ENCODE measurements around the gene ATP5F1D. TPM values are rescaled to one million over a fixed set of nuclear protein-coding genes. Genes with fewer than 3 reads are reported as not detected.
A peak's percentile ranks its signal among the peaks of the same experiment; 100 is the strongest.

Gene ATP5F1D
- total and polyA plus RNA-seq, 2 of the 13 experiments (the other 11 are each of a cell fraction or from before 2014, with no cell fraction given) = 39.4 to 78.7 TPM

DNA sequence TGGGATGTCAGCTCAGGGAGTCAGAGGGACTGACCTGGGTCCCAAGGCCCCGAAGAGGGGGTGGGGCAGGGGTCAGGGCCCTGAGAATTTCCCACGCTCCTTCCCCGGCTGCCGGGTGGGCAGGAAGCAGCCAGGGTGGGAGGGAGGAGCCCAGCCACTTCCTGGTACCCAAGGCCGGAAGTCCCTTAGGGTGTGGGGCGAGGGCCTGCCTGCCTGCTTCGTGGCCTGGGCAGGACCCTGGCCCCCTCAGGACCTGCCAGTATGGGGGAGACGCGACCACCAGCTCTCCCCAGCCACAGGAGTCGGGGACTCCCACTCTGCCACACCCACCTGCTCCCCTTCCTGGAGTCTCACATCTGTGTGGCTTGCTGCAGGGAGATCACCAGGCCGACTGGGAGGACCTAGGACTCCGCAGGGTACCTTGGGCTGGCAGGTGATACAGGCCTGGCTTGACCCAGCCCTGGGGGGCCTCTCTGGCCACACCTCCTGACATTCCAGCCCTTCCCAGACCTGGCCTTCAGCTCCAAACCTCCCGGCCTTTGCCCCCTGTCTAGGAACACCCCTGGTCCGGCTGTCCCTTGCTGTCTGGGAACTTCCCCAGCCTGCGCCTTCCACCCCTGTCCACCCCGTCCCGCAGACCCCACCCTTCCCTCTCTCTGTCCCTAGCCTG, 17.8 kb downstream of the ATP5F1D start (continued):
- TF ChIP-seq CEBPG (CRISPR knock-in tag; IDR thresholded peaks at IDR 0.05) = no peak; the same call in 1 of the 2 replicates
- TF ChIP-seq RFX5 (IDR thresholded peaks at IDR 0.05; ENCODE audit: low read depth, low read length) = no peak
- peak; percentile 81 for TF ChIP-seq ZFY (CRISPR knock-in tag; IDR thresholded peaks at IDR 0.05)
- TF ChIP-seq ZNF607 (CRISPR knock-in tag; IDR thresholded peaks at IDR 0.05; ENCODE audit: borderline replicate concordance) = peak; percentile 97
- peak; percentile 79; the same call in 1 of the 2 replicates for TF ChIP-seq ZNF552 (CRISPR knock-in tag; IDR thresholded peaks at IDR 0.05; ENCODE audit: borderline replicate concordance)
- TF ChIP-seq MEF2D (CRISPR knock-in tag; IDR thresholded peaks at IDR 0.05) = peak; percentile 95
- no peak for TF ChIP-seq ZNF512 (CRISPR knock-in tag; IDR thresholded peaks at IDR 0.05)
- 0 out of 2 replicates have a peak, but pooled peaks have one; percentile 22 for TF ChIP-seq WIZ (CRISPR knock-in tag; IDR thresholded peaks at IDR 0.05)
- TF ChIP-seq, protein P1, sequence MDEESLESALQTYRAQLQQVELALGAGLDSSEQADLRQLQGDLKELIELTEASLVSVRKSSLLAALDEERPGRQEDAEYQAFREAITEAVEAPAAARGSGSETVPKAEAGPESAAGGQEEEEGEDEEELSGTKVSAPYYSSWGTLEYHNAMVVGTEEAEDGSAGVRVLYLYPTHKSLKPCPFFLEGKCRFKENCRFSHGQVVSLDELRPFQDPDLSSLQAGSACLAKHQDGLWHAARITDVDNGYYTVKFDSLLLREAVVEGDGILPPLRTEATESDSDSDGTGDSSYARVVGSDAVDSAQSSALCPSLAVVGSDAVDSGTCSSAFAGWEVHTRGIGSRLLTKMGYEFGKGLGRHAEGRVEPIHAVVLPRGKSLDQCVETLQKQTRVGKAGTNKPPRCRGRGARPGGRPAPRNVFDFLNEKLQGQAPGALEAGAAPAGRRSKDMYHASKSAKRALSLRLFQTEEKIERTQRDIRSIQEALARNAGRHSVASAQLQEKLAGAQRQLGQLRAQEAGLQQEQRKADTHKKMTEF (CRISPR knock-in tag; IDR thresholded peaks at IDR 0.05) = peak; percentile 97
- 0 out of 2 replicates have a peak, but pooled peaks have one; percentile 34 for TF ChIP-seq PAX8 (CRISPR knock-in tag; IDR thresholded peaks at IDR 0.05; ENCODE audit: borderline replicate concordance)
- peak; percentile 68; the same call in 1 of the 2 replicates for TF ChIP-seq ZNF616 (CRISPR knock-in tag; IDR thresholded peaks at IDR 0.05; ENCODE audit: low read depth)
- peak; percentile 90 for TF ChIP-seq TBX2 (CRISPR knock-in tag; IDR thresholded peaks at IDR 0.05; ENCODE audit: borderline replicate concordance)

Data from HepG2 (cell line).